ENCODE data around the gene CPN2.

DNA sequence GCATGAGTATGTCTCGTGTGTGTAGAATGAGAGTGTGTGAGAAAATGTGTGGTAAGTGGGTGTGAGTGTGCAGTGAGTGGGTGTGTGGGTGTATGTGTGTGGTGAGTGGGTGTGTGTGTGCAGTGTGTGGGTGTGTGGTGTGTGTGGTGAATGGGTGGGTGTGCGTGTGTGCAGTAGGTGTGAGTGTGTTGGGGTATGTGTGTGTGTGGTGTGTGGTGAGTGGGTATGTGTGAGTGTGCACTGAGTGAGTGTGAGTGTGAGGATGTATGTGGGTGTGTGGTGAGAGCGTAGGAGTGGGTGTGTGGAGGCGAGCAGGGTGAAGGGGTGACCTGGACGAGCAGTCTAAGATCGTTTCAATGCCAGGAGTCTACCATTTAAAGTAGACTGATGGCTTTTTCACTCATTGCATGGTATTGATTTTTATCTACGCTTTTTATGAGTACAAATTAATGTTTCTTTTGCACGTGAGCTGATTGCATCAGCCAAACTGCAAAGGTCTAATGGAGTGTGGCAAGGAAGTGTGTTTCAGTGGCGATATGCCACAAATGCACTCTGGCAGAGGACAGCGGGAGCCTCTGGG lies 1.6 kb upstream of the CPN2 start:
- TF ChIP-seq POLR2A (IDR thresholded peaks at IDR 0.05; ENCODE audit: low read depth, low read length) (no peak), TAF1 (IDR thresholded peaks at IDR 0.05; ENCODE audit: borderline replicate concordance, low read depth, low read length) (no peak), POLR2AphosphoS5 (IDR thresholded peaks at IDR 0.05; ENCODE audit: low read depth, low read length) (no peak)

All from GM12892 (cell line).